IMR-90 (cell line): ENCODE results near the gene RRP36. TPM values are rescaled to one million over a fixed set of nuclear protein-coding genes. Genes with fewer than 3 reads are reported as not detected.

Experiments used
- ATAC-seq: fragments of 200-7000 bp; cut with Tn5 transposase; 2 replicates; pipeline ENCODE4 v1.9.1; 2020; ENCODE audit warnings: low read depth, mild to moderate bottlenecking, moderate library complexity
- BruUV-seq: library from RNA; stranded (reverse); fragments of 400-500 nt; replicated peaks from 2 replicates; lab custom pipeline; 2021; lab: Mats Ljungman, UMichigan
- CTCF ChIA-PET: fragments of 300-600 bp; formaldehyde crosslinking; extraction: SDS; loops from one replicate; lab custom pipeline; 2021; ENCODE audit warnings: antibody characterized with exemption; lab: Yijun Ruan, JAX
- POLR2A ChIA-PET: fragments of 300-600 bp; sonication (Branson Sonifier 250); formaldehyde crosslinking; loops from one replicate; lab custom pipeline; 2022; ENCODE audit warnings: antibody characterized with exemption; ENCODE audit not compliant: unreplicated experiment; lab: Charles Lee
- DNase-seq: peaks from one replicate; pipeline ENCODE4 v3.0.0; 2013
- H2AFZ ChIP-seq: replicated peaks from 2 replicates; pipeline ENCODE3; 2013; ENCODE audit warnings: low read length, mild to moderate bottlenecking; ENCODE audit not compliant: poor library complexity
- H2AK5ac ChIP-seq: 2 replicates; pipeline ENCODE4 v1.6.1; 2013; ENCODE audit warnings: low read depth, low read length, inconsistent platforms
- H2AK9ac ChIP-seq: replicated peaks from 2 replicates; pipeline ENCODE3; 2013; ENCODE audit warnings: mild to moderate bottlenecking, low read depth, low read length, moderate library complexity; ENCODE audit not compliant: poor library complexity
- H2BK120ac ChIP-seq: 2 replicates; pipeline ENCODE4 v1.6.1; 2013; ENCODE audit warnings: low read depth, low read length, inconsistent platforms
- H2BK15ac ChIP-seq: 3 replicates; pipeline ENCODE4 v1.6.1; 2013; ENCODE audit warnings: low read depth, low read length, inconsistent platforms
- H2BK20ac ChIP-seq: 2 replicates; pipeline ENCODE4 v1.6.1; 2013; ENCODE audit warnings: low read depth, mild to moderate bottlenecking, inconsistent platforms, low read length, moderate library complexity
- H2BK5ac ChIP-seq: 2 replicates; pipeline ENCODE4 v1.6.1; 2013; ENCODE audit warnings: mild to moderate bottlenecking, low read depth, low read length, inconsistent platforms; ENCODE audit not compliant: poor library complexity, severe bottlenecking
- H3K14ac ChIP-seq: replicated peaks from 2 replicates; pipeline ENCODE4 v1.6.1; 2013; ENCODE audit warnings: low read depth, low read length, inconsistent platforms
- H3K18ac ChIP-seq: 2 replicates; pipeline ENCODE4 v1.6.1; 2013; ENCODE audit warnings: low read depth, low read length, control low read depth
- H3K23ac ChIP-seq: 2 replicates; pipeline ENCODE4 v1.6.1; 2013; ENCODE audit warnings: low read depth, low read length, inconsistent platforms
- H3K27ac ChIP-seq: 2 replicates; pipeline ENCODE4 v1.5.1; 2013; ENCODE audit warnings: mild to moderate bottlenecking, control low read depth, low read length; ENCODE audit not compliant: insufficient read depth
- H3K27me3 ChIP-seq: 2 replicates; pipeline ENCODE4 v1.6.1; 2013; ENCODE audit warnings: low read length; ENCODE audit not compliant: control insufficient read depth, insufficient read depth
- H3K36me3 ChIP-seq: 2 replicates; pipeline ENCODE4 v1.6.1; 2013; ENCODE audit warnings: low read length, mixed read lengths; ENCODE audit not compliant: control insufficient read depth, insufficient read depth
- H3K4ac ChIP-seq: 2 replicates; pipeline ENCODE4 v1.6.1; 2013; ENCODE audit warnings: low read depth, low read length, inconsistent platforms
- H3K4me1 ChIP-seq: 2 replicates; pipeline ENCODE4 v1.6.1; 2013; ENCODE audit warnings: low read length, mixed read lengths; ENCODE audit not compliant: control insufficient read depth, insufficient read depth
- H3K4me2 ChIP-seq: 2 replicates; pipeline ENCODE4 v1.6.1; 2013; ENCODE audit warnings: low read depth, mild to moderate bottlenecking, control low read depth, low read length, moderate library complexity
- H3K4me3 ChIP-seq: 2 replicates; pipeline ENCODE4 v1.5.1; 2013; ENCODE audit warnings: low read depth, mild to moderate bottlenecking, control low read depth, low read length, moderate library complexity; ENCODE audit not compliant: insufficient read depth
- H3K56ac ChIP-seq: 2 replicates; pipeline ENCODE4 v1.6.1; 2013; ENCODE audit warnings: low read length, inconsistent platforms; ENCODE audit not compliant: insufficient read depth; ENCODE audit errors: extremely low read depth
- H3K79me1 ChIP-seq, 2 experiments: 2 replicates each; pipeline ENCODE4 v1.6.1; 2013; ENCODE audit warnings: low read length in 2 of 2, inconsistent platforms in 1 of 2, low read depth in 1 of 2
- H3K9ac ChIP-seq: 2 replicates; pipeline ENCODE4 v1.6.1; 2013; ENCODE audit warnings: low read depth, low read length, control low read depth
- H3K9me1 ChIP-seq: 2 replicates; pipeline ENCODE4 v1.6.1; 2013; ENCODE audit warnings: low read length, inconsistent platforms; ENCODE audit not compliant: insufficient read depth
- H3K9me3 ChIP-seq: 2 replicates; pipeline ENCODE4 v1.6.1; 2013; ENCODE audit warnings: low read length; ENCODE audit not compliant: control insufficient read depth, insufficient read depth
- H4K20me1 ChIP-seq: 2 replicates; pipeline ENCODE4 v1.6.1; 2013; ENCODE audit warnings: low read length, inconsistent platforms; ENCODE audit not compliant: insufficient read depth
- H4K5ac ChIP-seq: 2 replicates; pipeline ENCODE4 v1.6.1; 2013; ENCODE audit warnings: mild to moderate bottlenecking, low read depth, low read length, control low read depth
- H4K8ac ChIP-seq, 2 experiments: 2 replicates each; pipeline ENCODE4 v1.6.1; 2013; ENCODE audit warnings: low read depth in 2 of 2, low read length in 2 of 2, control low read depth in 1 of 2, inconsistent platforms in 1 of 2
- H4K91ac ChIP-seq: 2 replicates; pipeline ENCODE4 v1.6.1; 2013; ENCODE audit warnings: low read depth, low read length, inconsistent platforms; ENCODE audit not compliant: insufficient read depth
- CHD1 ChIP-seq: IDR thresholded peaks from 2 replicates; pipeline ENCODE4 v1.6.1; 2012; ENCODE audit warnings: low read depth, low read length, improper control_type of control experiment
- MXI1 ChIP-seq: IDR thresholded peaks from 2 replicates; pipeline ENCODE4 v1.6.1; 2012; ENCODE audit warnings: low read depth, mild to moderate bottlenecking, low read length, moderate library complexity, borderline replicate concordance
- RAD21 ChIP-seq: IDR thresholded peaks from 2 replicates; pipeline ENCODE4 v1.6.1; 2012; ENCODE audit warnings: low read length, improper control_type of control experiment
- RFX5 ChIP-seq: IDR thresholded peaks from 2 replicates; pipeline ENCODE4 v1.8.0; 2012; ENCODE audit warnings: low read depth, mild to moderate bottlenecking, low read length, moderate library complexity
- SMC3 ChIP-seq: fragments of 150-350 bp; IDR thresholded peaks from 2 replicates; pipeline ENCODE4 v1.6.1; 2016; ENCODE audit warnings: low read depth, mild to moderate bottlenecking, antibody characterized with exemption, low read length, moderate library complexity
- WGBS, 2 experiments: methylation state at CpG; one replicate each; pipeline versions ENCODE4 v1.1.5 to v1.1.7; 2013; ENCODE audit warnings: missing lambda C conversion rate in 2 of 2; ENCODE audit not compliant: insufficient read length in 1 of 2; ENCODE audit errors: extremely low coverage in 2 of 2; 5-methylcytosine and 5-hydroxymethylcytosine counted together
- dilution Hi-C: fragments of 300-500 bp; cut with HindIII; formaldehyde crosslinking; loops from one replicate; pipeline ENCODE4 v1.14.3; 2018; ENCODE audit warnings: low sequenced_read_pairs; ENCODE audit not compliant: unreplicated experiment
- in situ Hi-C: fragments of 300-500 bp; cut with MboI; formaldehyde crosslinking; loops from 3 replicates; pipeline ENCODE4 v1.14.3; 2019; ENCODE audit warnings: low sequenced_read_pairs, inconsistent platforms, mixed read lengths
- intact Hi-C: fragments of 100-400 bp; cut with micrococcal nuclease; formaldehyde crosslinking; loops from 2 replicates; pipeline ENCODE4 v1.10.0; 2022
- polyA plus RNA-seq, 3 experiments: library from polyadenylated mRNA; depleted of rRNA; stranded (reverse); fragments of >200 nt; gene quantifications; 2 replicates each; pipeline ENCODE4 v1.2.3, GENCODE V29; 2012; ENCODE audit warnings: low replicate concordance in 1 of 3
- total RNA-seq: library from RNA; depleted of rRNA; stranded (reverse); fragments of >200 nt; gene quantifications from 2 replicates; pipeline ENCODE4 v1.2.3, GENCODE V29; 2012
- TF ChIP-seq, protein P1 (sequence below): conservative IDR thresholded peaks from 2 replicates; pipeline ENCODE4 v1.5.1; 2012; ENCODE audit warnings: mild to moderate bottlenecking, low read depth, low read length, improper control_type of control experiment

The RRP36 gene
- total and polyA plus RNA-seq, 2 of the 4 experiments (the other 2 are of a cell fraction): 54.3 to 106 TPM

DNA sequence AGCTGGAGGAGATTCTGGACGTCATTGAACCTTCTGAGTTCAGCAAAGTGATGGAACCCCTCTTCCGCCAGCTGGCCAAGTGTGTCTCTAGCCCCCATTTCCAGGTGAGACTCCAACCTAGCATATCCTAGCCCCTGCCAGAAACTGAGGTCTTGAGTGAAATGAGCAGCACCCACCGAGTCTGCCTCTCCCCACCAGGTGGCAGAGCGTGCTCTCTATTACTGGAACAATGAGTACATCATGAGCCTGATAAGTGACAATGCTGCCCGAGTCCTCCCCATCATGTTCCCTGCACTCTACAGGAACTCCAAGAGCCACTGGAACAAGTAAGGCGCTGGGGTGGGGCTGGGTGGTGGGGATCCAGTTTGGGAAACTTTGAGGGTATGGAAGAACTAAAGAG is 12.3 kb upstream of the RRP36 start:
- Histone ChIP-seq H3K4me3 (no peak overlapping the region), H2AK9ac (peak overlapping the region; percentile 39), H3K9ac (no peak overlapping the region), H3K27ac (no peak overlapping the region), H3K4me1 (peaks cover 3% of the 10 kb centered on the region), H3K4ac (no peak overlapping the region), H3K23ac (no peak overlapping the region), H3K9me1 (no peaks in the 10 kb centered on the region), H3K27me3 (no peaks in the 10 kb centered on the region), H4K20me1 (no peaks in the 10 kb centered on the region; the same call in 1 of the 2 replicates), H2BK15ac (no peak overlapping the region), H3K14ac (no peak overlapping the region), H3K56ac (no peak overlapping the region), H3K18ac (no peak overlapping the region), H2BK120ac (no peak overlapping the region), H2BK20ac (no peak overlapping the region), H3K36me3 (peaks cover 52% of the 10 kb centered on the region), H3K9me3 (no peaks in the 10 kb centered on the region), H3K4me2 (no peak overlapping the region), H4K8ac (no peak overlapping the region), H2AK5ac (no peak overlapping the region), H3K79me1 (peaks cover 10 to 39% of the 10 kb centered on the region in 2 experiments; a peak in 2 of 4 replicates), H4K91ac (no peak overlapping the region), H2BK5ac (no peak overlapping the region), H4K5ac (no peak overlapping the region), H2AFZ (no peak overlapping the region)
- ChIA-PET CTCF (no interaction called here), POLR2A (no interaction called here)
- TF ChIP-seq CHD1: no peak
- TF ChIP-seq, protein P1, sequence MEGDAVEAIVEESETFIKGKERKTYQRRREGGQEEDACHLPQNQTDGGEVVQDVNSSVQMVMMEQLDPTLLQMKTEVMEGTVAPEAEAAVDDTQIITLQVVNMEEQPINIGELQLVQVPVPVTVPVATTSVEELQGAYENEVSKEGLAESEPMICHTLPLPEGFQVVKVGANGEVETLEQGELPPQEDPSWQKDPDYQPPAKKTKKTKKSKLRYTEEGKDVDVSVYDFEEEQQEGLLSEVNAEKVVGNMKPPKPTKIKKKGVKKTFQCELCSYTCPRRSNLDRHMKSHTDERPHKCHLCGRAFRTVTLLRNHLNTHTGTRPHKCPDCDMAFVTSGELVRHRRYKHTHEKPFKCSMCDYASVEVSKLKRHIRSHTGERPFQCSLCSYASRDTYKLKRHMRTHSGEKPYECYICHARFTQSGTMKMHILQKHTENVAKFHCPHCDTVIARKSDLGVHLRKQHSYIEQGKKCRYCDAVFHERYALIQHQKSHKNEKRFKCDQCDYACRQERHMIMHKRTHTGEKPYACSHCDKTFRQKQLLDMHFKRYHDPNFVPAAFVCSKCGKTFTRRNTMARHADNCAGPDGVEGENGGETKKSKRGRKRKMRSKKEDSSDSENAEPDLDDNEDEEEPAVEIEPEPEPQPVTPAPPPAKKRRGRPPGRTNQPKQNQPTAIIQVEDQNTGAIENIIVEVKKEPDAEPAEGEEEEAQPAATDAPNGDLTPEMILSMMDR: peak; percentile 40
- no peak for TF ChIP-seq RFX5
- TF ChIP-seq SMC3: peak; percentile 61
- no peak for TF ChIP-seq MXI1
- TF ChIP-seq RAD21: peak; percentile 47
- BruUV-seq: no TSS peak
- intact Hi-C loops (loop anchor here (1.0 kb wide), 1 partner anchor 108 kb away; no protein-coding TSS in a partner anchor), dilution Hi-C loops (no loop called here), in situ Hi-C loops (no loop called here)
- peak; percentile 27 for DNase-seq
- WGBS, 2 experiments: 100% methylated on average over 1 of the region's 6 CpGs; no CpG with 5 or more reads in 1 of the 2 experiments
- ATAC-seq: no peak
